Gastrocnemius medialis (tissue), 4 donors: ENCODE data around the gene RRBP1.

ENCODE experiments used
- POLR2A ChIP-seq, 2 donors: fragments of 450-650 bp; IDR thresholded peaks; one replicate each; pipeline ENCODE4 v1.6.1; 2017; ENCODE audit warnings: antibody characterized with exemption in 2 of 2, mild to moderate bottlenecking in 2 of 2, moderate library complexity in 2 of 2
- TF ChIP-seq, protein P1 (sequence below), 5 experiments: fragments of 450-650 bp in 3 of 5; fragments of 200-600 bp in 2 of 5; sonication (generic) in 2 of 5; IDR thresholded peaks in 4 of 5; conservative IDR thresholded peaks in 1 of 5; 1 replicate in 4 of 5; 2 replicates in 1 of 5; pipeline ENCODE4 v1.5.1; 2016 to 2019; ENCODE audit warnings: antibody characterized with exemption in 5 of 5, mild to moderate bottlenecking in 3 of 5, moderate library complexity in 3 of 5

DNA sequence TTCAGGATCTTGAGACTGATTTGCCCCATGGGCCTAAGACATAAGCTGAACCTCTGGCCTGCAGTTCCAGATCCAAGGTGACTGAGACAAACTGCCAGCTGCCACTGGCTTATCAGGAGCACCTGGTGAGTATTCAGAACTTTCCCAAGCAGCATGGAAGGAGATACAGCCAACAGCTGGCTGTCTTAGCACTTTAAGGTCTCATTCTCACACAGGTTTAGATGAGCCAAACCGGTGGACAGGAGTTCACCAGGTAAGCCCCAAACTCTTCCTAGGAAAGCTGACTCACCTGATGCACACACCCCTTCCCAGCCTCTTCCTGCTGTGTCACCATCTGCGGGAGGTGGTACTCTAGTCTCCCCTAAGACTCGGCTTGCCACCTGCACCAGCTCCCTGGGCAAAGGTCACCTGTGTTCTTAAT lies 17.9 kb upstream of the RRBP1 start, which contains the start of gene BANF2:
- TF ChIP-seq, protein P1, sequence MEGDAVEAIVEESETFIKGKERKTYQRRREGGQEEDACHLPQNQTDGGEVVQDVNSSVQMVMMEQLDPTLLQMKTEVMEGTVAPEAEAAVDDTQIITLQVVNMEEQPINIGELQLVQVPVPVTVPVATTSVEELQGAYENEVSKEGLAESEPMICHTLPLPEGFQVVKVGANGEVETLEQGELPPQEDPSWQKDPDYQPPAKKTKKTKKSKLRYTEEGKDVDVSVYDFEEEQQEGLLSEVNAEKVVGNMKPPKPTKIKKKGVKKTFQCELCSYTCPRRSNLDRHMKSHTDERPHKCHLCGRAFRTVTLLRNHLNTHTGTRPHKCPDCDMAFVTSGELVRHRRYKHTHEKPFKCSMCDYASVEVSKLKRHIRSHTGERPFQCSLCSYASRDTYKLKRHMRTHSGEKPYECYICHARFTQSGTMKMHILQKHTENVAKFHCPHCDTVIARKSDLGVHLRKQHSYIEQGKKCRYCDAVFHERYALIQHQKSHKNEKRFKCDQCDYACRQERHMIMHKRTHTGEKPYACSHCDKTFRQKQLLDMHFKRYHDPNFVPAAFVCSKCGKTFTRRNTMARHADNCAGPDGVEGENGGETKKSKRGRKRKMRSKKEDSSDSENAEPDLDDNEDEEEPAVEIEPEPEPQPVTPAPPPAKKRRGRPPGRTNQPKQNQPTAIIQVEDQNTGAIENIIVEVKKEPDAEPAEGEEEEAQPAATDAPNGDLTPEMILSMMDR (IDR thresholded peaks at IDR 0.05 in 4 of 5, conservative IDR thresholded peaks at IDR 0.05 in 1 of 5): no peak
- TF ChIP-seq POLR2A (IDR thresholded peaks at IDR 0.05): no peak
